ENCODE data around the gene DCUN1D5. TPM values are rescaled to one million over a fixed set of nuclear protein-coding genes. Genes with fewer than 3 reads are reported as not detected.

DCUN1D5 gene
- total RNA-seq = 10 to 100 TPM; 37.2 to 71.3 TPM

GRCh38 chr11:103091801-103092524 is at the start of gene DCUN1D5:
TSS of gene DCUN1D5 (minus strand) at chr11:103092160. CDS start at chr11:103091872, 288 bp downstream.

DNA sequence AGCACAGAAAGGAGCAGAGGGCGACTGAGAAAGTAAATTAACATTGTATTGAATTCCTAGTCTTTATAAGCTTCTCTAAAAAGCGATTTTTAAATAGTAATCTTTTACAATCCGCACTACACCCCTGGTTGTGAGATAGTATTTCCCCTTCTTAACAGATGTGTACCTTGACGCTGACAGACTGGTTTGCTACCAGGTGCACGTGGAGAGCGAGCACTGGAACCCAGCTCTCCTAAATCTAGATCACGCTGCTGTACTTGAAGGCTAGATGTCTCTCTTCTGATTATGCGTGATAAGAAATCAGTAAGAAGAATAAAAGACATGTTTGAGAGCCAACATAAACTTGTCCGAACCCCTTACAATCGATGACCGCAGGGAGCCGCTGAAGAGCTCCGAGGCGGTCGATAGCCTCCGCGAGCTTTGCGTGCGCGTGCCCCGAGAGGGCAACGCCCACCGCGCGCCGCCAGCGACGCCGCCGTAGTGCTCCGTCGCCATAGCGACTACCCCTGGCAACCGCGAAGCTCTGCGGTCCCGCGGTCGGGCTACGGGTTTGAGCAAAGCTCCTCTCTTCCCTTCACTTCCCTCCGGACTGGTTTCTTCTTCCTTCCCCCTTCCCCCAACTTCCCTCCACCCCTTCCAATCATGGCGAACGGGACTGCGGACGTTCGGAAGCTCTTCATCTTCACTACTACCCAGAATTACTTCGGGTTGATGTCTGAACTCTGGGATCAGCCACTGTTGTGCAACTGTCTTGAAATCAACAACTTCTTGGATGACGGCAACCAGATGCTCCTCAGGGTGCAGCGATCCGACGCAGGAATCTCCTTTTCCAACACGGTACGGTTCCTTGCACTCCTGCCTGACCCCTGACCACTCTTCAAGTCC is 17.2 kb upstream of the DCUN1D5 start, which contains the start of gene DYNC2H1:
Gene DYNC2H1 (plus strand): TSS at position 494 of the 885 bp plus-strand sequence. CDS start 149 bp downstream, at position 643.

Other genes starting within 250 kb of the DCUN1D5 start
- gene MMP3, start 248.6 kb downstream of the DCUN1D5 start, total RNA-seq = under 1 TPM in 1 of 2 donors, not detected in 1; under 0.01 TPM
- not detected for gene MMP12, start 217.2 kb downstream of the DCUN1D5 start, total RNA-seq
- gene MMP13, start 136.4 kb downstream of the DCUN1D5 start, total RNA-seq = under 1 TPM in 1 of 2 donors, not detected in 1; under 0.01 TPM
- gene DYNC2H1, start 17.3 kb upstream of the DCUN1D5 start, total RNA-seq = 10 to 100 TPM; 26.5 to 30.3 TPM

Data from melanocyte of skin (primary cell).